OCI-LY7 (cell line): ENCODE measurements around the gene OR52I2. TPM values are rescaled to one million over a fixed set of nuclear protein-coding genes. Genes with fewer than 3 reads are reported as not detected.

ENCODE experiments used
- BruUV-seq: library from RNA; stranded (reverse); fragments of 400-500 nt; replicated peaks from 2 replicates; lab custom pipeline; 2021; lab: Mats Ljungman, UMichigan
- CTCF ChIA-PET: fragments of 300-600 bp; sonication (Branson Sonifier 250); formaldehyde crosslinking; loops from one replicate; lab custom pipeline; 2022; ENCODE audit warnings: antibody characterized with exemption; ENCODE audit not compliant: unreplicated experiment; lab: Charles Lee
- POLR2A ChIA-PET: fragments of 300-600 bp; sonication (Branson Sonifier 250); formaldehyde crosslinking; loops from one replicate; lab custom pipeline; 2022; ENCODE audit warnings: antibody characterized with exemption; lab: Charles Lee
- DNase-seq: peaks from one replicate; pipeline ENCODE4 v3.0.0-alpha.2; 2015; ENCODE audit warnings: low spot score
- H2AFZ ChIP-seq: fragments of 200-600 bp; sonication (generic), shearing (Covaris generic); 2 replicates; pipeline ENCODE4 v1.6.1; 2014; ENCODE audit warnings: mild to moderate bottlenecking, antibody characterized with exemption, low read length, moderate library complexity
- H3K27ac ChIP-seq: fragments of 200-600 bp; sonication (generic); 2 replicates; pipeline ENCODE4 v1.5.1; 2014; ENCODE audit warnings: mixed run types, low read depth, mild to moderate bottlenecking, moderate library complexity, low read length, inconsistent platforms; ENCODE audit not compliant: poor library complexity, severe bottlenecking
- H3K36me3 ChIP-seq: fragments of 200-600 bp; sonication (generic); 2 replicates; pipeline ENCODE4 v1.6.1; 2014; ENCODE audit warnings: mild to moderate bottlenecking, antibody characterized with exemption, low read length, moderate library complexity, mixed read lengths; ENCODE audit not compliant: insufficient read depth
- H3K4me1 ChIP-seq: fragments of 200-600 bp; sonication (generic); 2 replicates; pipeline ENCODE4 v1.5.1; 2014; ENCODE audit warnings: mild to moderate bottlenecking, low read length; ENCODE audit not compliant: insufficient read depth, poor library complexity, severe bottlenecking
- H3K4me2 ChIP-seq: fragments of 200-600 bp; sonication (generic); 2 replicates; pipeline ENCODE4 v1.6.1; 2014; ENCODE audit warnings: mild to moderate bottlenecking, low read length
- H3K4me3 ChIP-seq: fragments of 200-600 bp; sonication (generic); 2 replicates; pipeline ENCODE4 v1.5.1; 2014; ENCODE audit warnings: mild to moderate bottlenecking, low read depth, low read length; ENCODE audit not compliant: poor library complexity, severe bottlenecking
- H3K79me2 ChIP-seq: fragments of 200-600 bp; sonication (generic); 2 replicates; pipeline ENCODE4 v1.6.1; 2016; ENCODE audit warnings: low read depth, mild to moderate bottlenecking, low read length, moderate library complexity, mixed read lengths; ENCODE audit not compliant: insufficient read depth
- H3K9me2 ChIP-seq: fragments of 200-600 bp; sonication (generic); 2 replicates; pipeline ENCODE4 v1.6.1; 2016; ENCODE audit warnings: mild to moderate bottlenecking, low read length, mixed read lengths; ENCODE audit not compliant: insufficient read depth
- H3K9me3 ChIP-seq: fragments of 200-600 bp; sonication (generic); 2 replicates; pipeline ENCODE4 v1.6.1; 2014; ENCODE audit warnings: mild to moderate bottlenecking, mixed run types, low read length, mixed read lengths
- H4K20me1 ChIP-seq: fragments of 200-600 bp; sonication (generic); 2 replicates; pipeline ENCODE4 v1.6.1; 2014; ENCODE audit warnings: mild to moderate bottlenecking, antibody characterized with exemption, low read length, moderate library complexity, mixed read lengths; ENCODE audit not compliant: insufficient read depth
- EZH2phosphoT487 ChIP-seq: fragments of 200-600 bp; sonication (generic); IDR thresholded peaks from 2 replicates; pipeline ENCODE4 v1.6.1; 2018; ENCODE audit warnings: low read depth, borderline replicate concordance, mild to moderate bottlenecking, mixed run types, antibody characterized with exemption, low read length, moderate library complexity, mixed read lengths
- intact Hi-C: fragments of 100-400 bp; cut with micrococcal nuclease; formaldehyde crosslinking; loops from one replicate; pipeline ENCODE4 v1.10.0; 2022; ENCODE audit not compliant: unreplicated experiment
- total RNA-seq, 2 experiments: library from RNA; depleted of rRNA in 1 of 2; stranded (reverse); fragments of >200 nt in 1 of 2; shearing (Covaris generic) in 1 of 2; gene quantifications; 2 replicates each; pipeline ENCODE4 v1.2.3, GENCODE V29; 2014 to 2022
- TF ChIP-seq, protein P1 (sequence below): fragments of 200-600 bp; sonication (generic); conservative IDR thresholded peaks from 2 replicates; pipeline ENCODE4 v1.5.1; 2014; ENCODE audit warnings: mild to moderate bottlenecking, antibody characterized with exemption, low read length, moderate library complexity, mixed read lengths

Gene OR52I2
- total RNA-seq, 2 experiments from 2014 or later, result not detected

DNA sequence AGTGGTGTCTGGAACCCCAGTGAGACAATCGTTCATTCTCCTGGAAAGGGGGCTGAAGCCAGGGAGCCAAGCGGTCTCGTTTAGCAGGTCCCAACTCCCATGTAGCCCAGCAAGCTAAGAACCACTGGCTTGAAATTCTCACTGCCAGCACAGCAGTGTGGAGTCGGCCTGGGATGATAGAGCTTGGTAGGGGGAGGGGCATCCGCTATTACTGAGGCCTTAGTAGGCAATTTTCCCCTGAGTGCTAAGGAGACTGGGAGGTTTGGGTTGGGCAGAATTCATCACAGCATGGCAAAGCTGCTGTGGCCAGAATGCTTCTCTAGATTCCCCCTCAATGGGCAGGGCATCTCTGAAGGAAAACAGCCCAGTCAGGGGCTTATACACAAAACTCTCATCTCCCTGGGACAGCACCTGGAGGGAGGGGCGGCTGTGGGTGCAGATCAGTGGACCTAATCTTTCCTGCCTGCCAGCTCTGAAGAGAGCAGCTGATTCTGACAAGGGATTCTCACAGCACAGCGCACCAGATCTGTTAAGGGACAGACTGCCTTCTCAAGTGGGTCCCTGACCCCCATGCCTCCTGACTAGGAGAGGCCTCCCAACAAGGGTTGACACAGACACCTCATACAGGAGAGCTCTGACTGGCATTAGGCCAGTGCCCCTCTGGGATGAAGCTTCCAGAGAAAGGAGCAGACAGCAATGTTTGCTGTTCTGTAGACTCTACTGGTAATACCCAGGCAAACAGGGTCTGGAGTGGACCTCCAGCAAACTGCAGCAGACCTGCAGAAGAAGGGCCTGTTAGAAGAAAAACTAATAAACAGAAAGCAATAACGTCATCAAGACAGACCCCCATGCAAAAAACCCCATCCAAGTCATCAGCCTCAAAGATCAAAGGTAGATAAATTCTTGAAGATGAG lies 21.8 kb upstream of the OR52I2 start:
- no TSS peak for BruUV-seq
- no peaks in the 10 kb centered on the region for H3K79me2 ChIP-seq
- intact Hi-C loops, result no loop called here
- TF ChIP-seq EZH2phosphoT487, result no peak
- TF ChIP-seq, protein P1, sequence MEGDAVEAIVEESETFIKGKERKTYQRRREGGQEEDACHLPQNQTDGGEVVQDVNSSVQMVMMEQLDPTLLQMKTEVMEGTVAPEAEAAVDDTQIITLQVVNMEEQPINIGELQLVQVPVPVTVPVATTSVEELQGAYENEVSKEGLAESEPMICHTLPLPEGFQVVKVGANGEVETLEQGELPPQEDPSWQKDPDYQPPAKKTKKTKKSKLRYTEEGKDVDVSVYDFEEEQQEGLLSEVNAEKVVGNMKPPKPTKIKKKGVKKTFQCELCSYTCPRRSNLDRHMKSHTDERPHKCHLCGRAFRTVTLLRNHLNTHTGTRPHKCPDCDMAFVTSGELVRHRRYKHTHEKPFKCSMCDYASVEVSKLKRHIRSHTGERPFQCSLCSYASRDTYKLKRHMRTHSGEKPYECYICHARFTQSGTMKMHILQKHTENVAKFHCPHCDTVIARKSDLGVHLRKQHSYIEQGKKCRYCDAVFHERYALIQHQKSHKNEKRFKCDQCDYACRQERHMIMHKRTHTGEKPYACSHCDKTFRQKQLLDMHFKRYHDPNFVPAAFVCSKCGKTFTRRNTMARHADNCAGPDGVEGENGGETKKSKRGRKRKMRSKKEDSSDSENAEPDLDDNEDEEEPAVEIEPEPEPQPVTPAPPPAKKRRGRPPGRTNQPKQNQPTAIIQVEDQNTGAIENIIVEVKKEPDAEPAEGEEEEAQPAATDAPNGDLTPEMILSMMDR, result no peak
- no peak overlapping the region for H3K27ac ChIP-seq
- no peak overlapping the region for H3K4me3 ChIP-seq
- no peaks in the 10 kb centered on the region for H3K9me2 ChIP-seq
- no peaks in the 10 kb centered on the region for H3K36me3 ChIP-seq
- no peaks in the 10 kb centered on the region for H3K9me3 ChIP-seq
- no peak for DNase-seq
- H3K4me2 ChIP-seq, result no peak overlapping the region
- H4K20me1 ChIP-seq, result no peaks in the 10 kb centered on the region
- H2AFZ ChIP-seq, result no peak overlapping the region
- no peaks in the 10 kb centered on the region for H3K4me1 ChIP-seq
- ChIA-PET CTCF (no interaction called here), POLR2A (no interaction called here)

DNA sequence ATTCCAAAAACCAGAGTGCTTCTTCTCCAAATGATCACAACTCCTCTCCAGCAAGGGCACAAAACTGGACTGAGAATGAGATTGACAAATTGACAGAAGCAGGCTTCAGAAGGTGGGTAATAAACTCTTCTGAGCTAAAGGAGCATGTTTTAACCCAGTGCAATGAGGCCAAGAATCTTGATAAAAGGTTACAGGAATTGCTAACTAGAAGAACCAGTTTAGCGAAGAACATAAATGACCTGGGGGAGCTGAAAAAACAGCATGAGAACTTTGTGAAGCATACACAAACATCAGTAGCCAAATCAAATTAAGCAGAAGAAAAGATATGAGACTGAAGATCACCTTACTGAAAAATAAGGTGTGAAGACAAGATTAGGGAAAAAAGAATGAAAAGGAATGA lies 21.1 kb upstream of the OR52I2 start:
- Histone ChIP-seq H3K36me3 (no peaks in the 10 kb centered on the region), H2AFZ (no peak overlapping the region), H3K79me2 (no peaks in the 10 kb centered on the region), H3K4me1 (no peaks in the 10 kb centered on the region), H3K27ac (no peak overlapping the region), H3K9me2 (no peaks in the 10 kb centered on the region), H3K9me3 (no peaks in the 10 kb centered on the region), H3K4me3 (no peak overlapping the region), H3K4me2 (no peak overlapping the region), H4K20me1 (no peaks in the 10 kb centered on the region)
- no peak for DNase-seq
- POLR2A ChIA-PET, result interaction anchor here (0.6 kb wide), 1 partner anchor 10 kb away, joined by 3 read pairs; no protein-coding TSS in a partner anchor
- BruUV-seq, result no TSS peak
- intact Hi-C loops, result no loop called here
- CTCF ChIA-PET, result no interaction called here
- no peak for TF ChIP-seq EZH2phosphoT487
- TF ChIP-seq, protein P1, result no peak

DNA sequence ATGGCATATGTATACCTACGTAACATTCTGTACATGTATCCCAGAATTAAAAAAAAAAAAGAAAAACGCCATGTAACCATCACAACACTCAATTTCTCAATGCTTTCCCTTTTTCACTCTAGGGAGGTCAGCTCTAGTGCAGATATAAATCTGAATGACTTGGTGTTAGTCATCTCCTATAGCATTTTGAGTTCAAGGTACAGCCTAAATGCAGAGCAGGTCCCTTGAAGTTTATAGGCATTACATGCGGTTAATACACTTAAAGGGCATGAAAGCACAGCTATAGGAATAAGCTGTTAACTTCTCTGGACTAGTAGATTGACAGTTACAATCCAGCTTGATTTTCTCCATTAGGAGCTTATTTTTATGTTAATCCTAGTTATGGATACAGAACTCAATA lies 16.2 kb upstream of the OR52I2 start:
- DNase-seq, result no peak
- POLR2A ChIA-PET, result no interaction called here

More for the DNA sequence above, 16.2 kb upstream of the OR52I2 start:
- H3K4me1 ChIP-seq, result no peaks in the 10 kb centered on the region
- H3K27ac ChIP-seq, result no peak overlapping the region
- no peaks in the 10 kb centered on the region for H4K20me1 ChIP-seq
- H3K4me3 ChIP-seq, result no peak overlapping the region
- no TSS peak for BruUV-seq
- H3K4me2 ChIP-seq, result no peak overlapping the region
- no peaks in the 10 kb centered on the region for H3K9me3 ChIP-seq
- TF ChIP-seq, protein P1, result no peak
- TF ChIP-seq EZH2phosphoT487, result no peak
- no peaks in the 10 kb centered on the region for H3K36me3 ChIP-seq
- intact Hi-C loops, result no loop called here
- no peak overlapping the region for H2AFZ ChIP-seq
- CTCF ChIA-PET, result no interaction called here
- H3K79me2 ChIP-seq, result no peaks in the 10 kb centered on the region
- no peaks in the 10 kb centered on the region for H3K9me2 ChIP-seq
